Activated CD8-positive, alpha-beta memory T cell treated with anti-CD3 and anti-CD28 coated beads, Interleukin-2, amount 10 ng/mL, durations not matched to agents 7 days and 5 days (primary cell): ENCODE results near the gene PCK2. TPM values are rescaled to one million over a fixed set of nuclear protein-coding genes. Genes with fewer than 3 reads are reported as not detected.

Experiments
- ATAC-seq: fragments of 150-1000 bp; cut with Tn5 transposase; one replicate; pipeline ENCODE4 v1.10.0; 2021; ENCODE audit warnings: moderate library complexity
- CTCF ChIA-PET: fragments of 350-600 bp; sonication (Branson Sonifier 250); formaldehyde crosslinking; loops from one replicate; lab custom pipeline; 2021; ENCODE audit warnings: antibody characterized with exemption; lab: Charles Lee
- DNase-seq: peaks from one replicate; pipeline ENCODE4 v3.0.0-alpha.2; 2020
- H3K27ac Mint-ChIP-seq: one replicate; pipeline ENCODE4 v1.8.0; 2021; ENCODE audit warnings: mild to moderate bottlenecking, mixed read lengths
- H3K27me3 Mint-ChIP-seq: one replicate; pipeline ENCODE4 v1.8.0; 2021; ENCODE audit warnings: mixed read lengths
- H3K36me3 Mint-ChIP-seq: one replicate; pipeline ENCODE4 v1.8.0; 2021; ENCODE audit warnings: mild to moderate bottlenecking, mixed read lengths
- H3K4me1 Mint-ChIP-seq: one replicate; pipeline ENCODE4 v1.8.0; 2021; ENCODE audit warnings: mixed read lengths
- H3K4me3 Mint-ChIP-seq: one replicate; pipeline ENCODE4 v1.8.0; 2021; ENCODE audit warnings: mild to moderate bottlenecking, moderate library complexity, mixed read lengths
- H3K9me3 Mint-ChIP-seq: one replicate; pipeline ENCODE4 v1.8.0; 2022; ENCODE audit warnings: low read depth, mixed read lengths
- total RNA-seq, 2 experiments: library from RNA; stranded (reverse); gene quantifications; one replicate each; pipeline ENCODE4 v1.2.3, GENCODE V29; 2021

PCK2 gene
- total RNA-seq, 2 experiments from 2014 or later = 61.7 to 87.0 TPM

DNA sequence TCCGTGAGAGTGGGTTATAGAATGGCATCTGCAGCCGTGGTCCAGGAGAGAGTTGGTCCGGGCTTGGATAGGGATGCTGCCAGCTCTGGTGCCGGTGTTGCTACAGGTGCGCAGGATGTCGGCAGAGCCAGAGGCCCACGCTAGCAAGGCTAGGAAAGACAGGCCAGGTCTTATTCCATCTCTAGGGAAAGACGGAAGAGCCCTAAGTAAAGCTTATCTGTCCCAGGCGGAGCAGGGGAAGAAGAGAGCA lies 41.4 kb downstream of the PCK2 start:
- Mint-ChIP-seq H3K9me3 (no peaks in the 10 kb centered on the region), H3K27ac (peak overlapping the region; percentile 85), H3K4me3 (peak overlapping the region; percentile 91), H3K36me3 (peaks cover 39% of the 10 kb centered on the region), H3K27me3 (no peaks in the 10 kb centered on the region), H3K4me1 (peaks cover 54% of the 10 kb centered on the region)
- DNase-seq = no peak
- ATAC-seq = peak; percentile 1
- CTCF ChIA-PET = interaction anchor here (0.8 to 7.3 kb wide), 11 partner anchors 8 to 198 kb away, joined by 3 to 69 read pairs (median 4); partner anchors contain the start of genes DCAF11, IRF9, MDP1 and NRL

DNA sequence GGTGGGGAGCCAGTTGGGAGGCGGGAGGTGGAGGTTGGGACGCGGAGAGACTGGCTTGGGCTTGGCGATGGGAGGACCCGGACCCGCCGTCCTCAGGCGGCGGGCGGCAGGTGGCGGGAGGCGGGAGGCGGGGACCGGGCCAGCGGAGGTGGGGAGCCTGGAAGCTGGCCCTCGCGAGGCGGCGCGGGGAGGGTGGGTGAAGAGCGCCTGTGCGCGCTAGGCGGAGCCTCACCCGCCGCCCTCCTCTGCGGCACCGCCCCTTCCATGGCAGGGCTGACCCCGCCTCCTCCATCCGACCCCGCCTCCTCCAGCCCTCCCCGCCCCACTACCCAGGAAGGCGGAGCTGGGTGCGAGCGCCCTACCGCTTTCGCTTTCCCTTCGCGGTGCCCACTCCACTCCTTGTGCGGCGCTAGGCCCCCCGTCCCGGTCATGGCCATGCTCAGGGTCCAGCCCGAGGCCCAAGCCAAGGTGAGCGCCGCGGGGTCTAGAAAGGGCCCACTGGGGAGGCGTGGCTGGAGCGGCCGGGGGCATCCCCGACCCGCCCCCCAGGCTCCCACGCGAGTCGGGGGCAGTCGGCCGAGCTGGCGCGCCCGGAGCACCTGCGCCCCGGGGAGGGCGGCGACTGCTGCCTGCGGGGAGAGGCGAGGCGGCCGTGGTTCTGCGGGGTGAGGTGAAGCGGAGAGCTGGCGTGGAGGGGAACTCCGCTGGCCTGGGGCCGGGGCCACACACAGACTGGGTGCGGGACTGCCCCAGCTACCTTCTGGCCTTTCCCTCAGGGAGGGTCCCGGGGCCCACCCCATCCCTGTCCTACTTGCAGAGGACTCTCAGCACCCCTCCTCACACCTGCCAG lies 41.9 kb downstream of the PCK2 start, which contains the start of gene PSME1:
PSME1 (plus strand) TSS at position 361 of the 850 bp plus-strand sequence; CDS start at position 430, 69 bp downstream.
- CTCF ChIA-PET = interaction anchor here (0.8 to 7.3 kb wide), 13 partner anchors 9 to 198 kb away, joined by 3 to 69 read pairs (median 4); partner anchors contain the start of genes DCAF11, IRF9, MDP1 and NRL
- peaks cover 44% of the 10 kb centered on the region for H3K36me3 Mint-ChIP-seq
- peak within 1 kb of the TSS; percentile 91 for H3K4me3 Mint-ChIP-seq
- H3K9me3 Mint-ChIP-seq = no peaks in the 10 kb centered on the region
- peak within 1 kb of the TSS; percentile 85 for H3K27ac Mint-ChIP-seq
- peak; percentile 96 for DNase-seq
- ATAC-seq = peak; percentile 94
- peaks cover 51% of the 10 kb centered on the region for H3K4me1 Mint-ChIP-seq
- no peaks in the 10 kb centered on the region for H3K27me3 Mint-ChIP-seq

DNA sequence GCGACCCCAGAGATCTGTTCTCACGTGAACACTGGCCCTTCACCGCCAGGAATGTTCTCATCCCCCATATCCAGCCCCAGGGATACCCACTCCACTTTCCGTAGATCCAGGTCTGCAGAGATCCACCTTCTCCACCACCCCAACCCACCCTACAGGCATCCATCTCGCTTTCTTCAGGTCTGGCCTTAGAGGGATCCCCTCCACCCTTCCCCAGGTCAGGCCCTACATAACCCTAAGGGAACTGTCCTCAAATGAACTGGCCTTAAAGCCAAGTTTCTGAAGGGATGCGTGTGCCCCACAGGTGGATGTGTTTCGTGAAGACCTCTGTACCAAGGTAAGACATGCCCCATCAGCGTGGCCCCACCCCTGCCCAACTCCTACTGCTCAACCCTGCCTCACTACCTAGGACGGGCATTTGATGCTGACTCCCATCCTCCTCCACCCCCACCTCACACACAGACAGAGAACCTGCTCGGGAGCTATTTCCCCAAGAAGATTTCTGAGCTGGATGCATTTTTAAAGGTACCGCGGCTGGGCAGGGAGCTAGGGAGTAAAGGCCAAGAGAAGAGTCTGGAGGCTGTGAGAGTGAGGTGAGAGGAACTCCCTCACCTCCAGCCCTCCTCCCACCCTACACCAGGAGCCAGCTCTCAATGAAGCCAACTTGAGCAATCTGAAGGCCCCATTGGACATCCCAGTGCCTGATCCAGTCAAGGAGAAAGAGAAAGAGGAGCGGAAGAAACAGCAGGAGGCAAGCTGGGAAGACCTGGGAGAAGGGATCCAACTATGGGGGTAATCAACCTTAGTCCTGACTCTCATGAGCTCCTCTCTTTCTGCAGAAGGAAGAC lies 42.8 kb downstream of the PCK2 start:
- ATAC-seq (no peak), DNase-seq (no peak)
- H3K9me3 Mint-ChIP-seq = no peaks in the 10 kb centered on the region
- peaks cover 52% of the 10 kb centered on the region for H3K4me1 Mint-ChIP-seq
- CTCF ChIA-PET = interaction anchor here (0.7 to 7.3 kb wide), 8 partner anchors 10 to 137 kb away, joined by 3 to 69 read pairs (median 10); partner anchors contain the start of genes DCAF11, IRF9, NRL and PSME2
- peak overlapping the region; percentile 91 for H3K4me3 Mint-ChIP-seq
- peaks cover 46% of the 10 kb centered on the region for H3K36me3 Mint-ChIP-seq
- H3K27ac Mint-ChIP-seq = peak overlapping the region; percentile 85
- no peaks in the 10 kb centered on the region for H3K27me3 Mint-ChIP-seq

DNA sequence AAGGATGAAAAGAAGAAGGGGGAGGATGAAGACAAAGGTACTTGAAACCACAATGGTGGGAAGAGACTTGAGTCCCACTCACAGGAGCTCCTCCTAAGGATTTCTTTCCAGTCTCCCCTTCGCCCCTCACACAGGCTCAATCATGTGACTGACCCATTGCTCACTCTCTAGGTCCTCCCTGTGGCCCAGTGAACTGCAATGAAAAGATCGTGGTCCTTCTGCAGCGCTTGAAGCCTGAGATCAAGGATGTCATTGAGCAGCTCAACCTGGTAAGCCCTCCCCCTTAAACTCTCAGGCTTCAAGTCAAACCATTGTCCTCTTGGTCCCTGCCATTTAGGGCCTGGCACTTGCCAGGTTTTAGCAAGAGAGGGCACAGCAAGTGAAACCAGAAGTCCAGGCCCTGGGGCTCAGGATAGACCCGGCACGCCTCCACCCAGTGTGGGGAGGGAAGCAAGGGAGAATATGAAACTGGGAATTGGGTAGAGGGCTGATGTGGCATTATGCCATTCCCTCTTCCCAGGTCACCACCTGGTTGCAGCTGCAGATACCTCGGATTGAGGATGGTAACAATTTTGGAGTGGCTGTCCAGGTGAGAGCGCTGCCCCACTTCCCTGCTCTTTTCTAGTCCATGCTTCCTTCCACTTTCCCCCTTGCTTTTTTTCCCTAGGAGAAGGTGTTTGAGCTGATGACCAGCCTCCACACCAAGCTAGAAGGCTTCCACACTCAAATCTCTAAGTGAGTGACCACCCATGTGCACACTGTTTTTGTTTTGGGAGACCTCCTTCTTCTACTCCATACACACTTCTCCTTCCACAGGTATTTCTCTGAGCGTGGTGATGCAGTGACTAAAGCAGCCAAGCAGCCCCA lies 43.7 kb downstream of the PCK2 start:
- no peak for DNase-seq
- ATAC-seq = no peak
- peak overlapping the region; percentile 91 for H3K4me3 Mint-ChIP-seq
- peaks cover 49% of the 10 kb centered on the region for H3K36me3 Mint-ChIP-seq
- CTCF ChIA-PET = interaction anchor here (0.7 to 7.3 kb wide), 9 partner anchors 9 to 196 kb away, joined by 3 to 69 read pairs (median 3); partner anchors contain the start of genes DCAF11, IRF9, NRL and PSME2
- no peaks in the 10 kb centered on the region for H3K27me3 Mint-ChIP-seq
- peaks cover 50% of the 10 kb centered on the region for H3K4me1 Mint-ChIP-seq
- peak overlapping the region; percentile 74 for H3K27ac Mint-ChIP-seq
- no peaks in the 10 kb centered on the region for H3K9me3 Mint-ChIP-seq

DNA sequence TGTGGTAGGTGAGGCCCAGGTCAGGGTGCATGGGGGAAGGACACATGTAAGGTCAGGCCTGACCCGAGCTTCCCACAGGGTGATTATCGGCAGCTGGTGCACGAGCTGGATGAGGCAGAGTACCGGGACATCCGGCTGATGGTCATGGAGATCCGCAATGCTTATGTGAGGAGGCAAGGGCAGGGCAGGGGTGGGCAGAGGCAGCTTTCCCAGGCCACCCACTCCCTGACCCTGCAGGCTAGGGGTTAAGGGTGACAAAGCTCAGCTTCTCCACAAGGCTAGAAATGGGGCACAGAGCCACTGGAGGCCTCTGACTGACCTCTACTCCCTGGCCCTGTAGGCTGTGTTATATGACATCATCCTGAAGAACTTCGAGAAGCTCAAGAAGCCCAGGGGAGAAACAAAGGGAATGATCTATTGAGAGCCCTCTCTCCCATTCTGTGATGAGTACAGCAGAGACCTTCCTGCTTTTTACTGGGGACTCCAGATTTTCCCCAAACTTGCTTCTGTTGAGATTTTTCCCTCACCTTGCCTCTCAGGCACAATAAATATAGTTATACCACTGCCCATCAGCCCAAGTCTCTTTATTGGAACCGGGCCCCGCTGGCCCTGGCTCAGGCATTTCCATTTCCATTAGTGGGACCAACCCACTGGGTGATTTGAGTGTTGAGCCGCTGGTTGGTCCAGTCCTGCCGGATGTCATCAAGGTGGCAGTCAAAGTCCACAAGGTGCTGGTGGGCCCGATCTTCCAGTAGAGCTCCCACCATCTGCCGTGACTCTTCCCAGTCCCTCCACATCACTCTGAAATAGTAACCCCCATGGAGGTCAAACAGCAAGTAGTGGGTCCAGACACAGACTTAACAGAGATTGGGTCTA lies 44.5 kb downstream of the PCK2 start:
- H3K36me3 Mint-ChIP-seq = peaks cover 57% of the 10 kb centered on the region
- CTCF ChIA-PET = interaction anchor here (0.9 to 7.3 kb wide), 5 partner anchors 8 to 195 kb away, joined by 3 to 69 read pairs (median 33); partner anchors contain the start of genes DCAF11, IRF9, NRL and PSME2
- H3K4me1 Mint-ChIP-seq = peaks cover 56% of the 10 kb centered on the region
- ATAC-seq (no peak), DNase-seq (no peak)
- H3K4me3 Mint-ChIP-seq = peak overlapping the region; percentile 98
- H3K27me3 Mint-ChIP-seq = no peaks in the 10 kb centered on the region
- no peaks in the 10 kb centered on the region for H3K9me3 Mint-ChIP-seq
- H3K27ac Mint-ChIP-seq = peak overlapping the region; percentile 24

DNA sequence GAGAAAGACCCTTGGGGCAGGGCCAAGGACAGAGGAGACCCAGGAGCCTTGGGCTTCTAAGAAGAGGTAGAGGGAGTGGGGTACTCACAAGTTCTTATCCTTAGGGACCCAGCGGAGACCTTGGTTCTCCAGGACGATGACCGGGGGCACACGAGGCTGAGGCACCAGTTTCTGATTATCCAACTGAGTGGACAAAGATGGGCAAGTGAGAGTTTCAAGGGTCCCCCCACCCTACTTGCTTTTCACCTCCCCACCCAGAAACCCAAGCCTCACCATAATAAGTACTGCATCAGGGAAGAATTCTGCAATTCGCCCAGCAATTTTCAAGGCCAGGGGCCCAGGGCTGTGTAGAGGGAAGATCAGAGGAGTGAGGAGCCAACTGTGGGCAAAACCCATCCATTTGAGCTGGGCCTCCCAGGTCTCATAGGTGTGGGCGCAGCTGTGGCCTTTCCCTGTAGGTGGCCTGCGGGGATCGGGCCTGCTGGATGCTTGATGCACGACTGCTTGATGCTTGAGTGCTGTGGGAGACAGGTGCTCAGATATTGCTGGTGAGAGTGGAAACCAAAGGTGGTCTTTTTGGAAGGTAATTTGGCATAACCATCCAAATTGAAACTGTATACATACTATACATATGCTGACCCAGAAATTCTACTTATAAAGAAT lies 45.3 kb downstream of the PCK2 start:
- CTCF ChIA-PET = interaction anchor here (1.6 to 7.3 kb wide), 3 partner anchors 22 to 44 kb away, joined by 3 to 69 read pairs (median 52); partner anchors contain the start of genes DCAF11, IRF9 and NRL
- Mint-ChIP-seq H3K27me3 (no peaks in the 10 kb centered on the region), H3K9me3 (no peaks in the 10 kb centered on the region), H3K36me3 (peaks cover 63% of the 10 kb centered on the region), H3K4me3 (peak overlapping the region; percentile 98), H3K27ac (peak overlapping the region; percentile 29), H3K4me1 (peaks cover 64% of the 10 kb centered on the region)
- DNase-seq (peak; percentile 61), ATAC-seq (no peak)

DNA sequence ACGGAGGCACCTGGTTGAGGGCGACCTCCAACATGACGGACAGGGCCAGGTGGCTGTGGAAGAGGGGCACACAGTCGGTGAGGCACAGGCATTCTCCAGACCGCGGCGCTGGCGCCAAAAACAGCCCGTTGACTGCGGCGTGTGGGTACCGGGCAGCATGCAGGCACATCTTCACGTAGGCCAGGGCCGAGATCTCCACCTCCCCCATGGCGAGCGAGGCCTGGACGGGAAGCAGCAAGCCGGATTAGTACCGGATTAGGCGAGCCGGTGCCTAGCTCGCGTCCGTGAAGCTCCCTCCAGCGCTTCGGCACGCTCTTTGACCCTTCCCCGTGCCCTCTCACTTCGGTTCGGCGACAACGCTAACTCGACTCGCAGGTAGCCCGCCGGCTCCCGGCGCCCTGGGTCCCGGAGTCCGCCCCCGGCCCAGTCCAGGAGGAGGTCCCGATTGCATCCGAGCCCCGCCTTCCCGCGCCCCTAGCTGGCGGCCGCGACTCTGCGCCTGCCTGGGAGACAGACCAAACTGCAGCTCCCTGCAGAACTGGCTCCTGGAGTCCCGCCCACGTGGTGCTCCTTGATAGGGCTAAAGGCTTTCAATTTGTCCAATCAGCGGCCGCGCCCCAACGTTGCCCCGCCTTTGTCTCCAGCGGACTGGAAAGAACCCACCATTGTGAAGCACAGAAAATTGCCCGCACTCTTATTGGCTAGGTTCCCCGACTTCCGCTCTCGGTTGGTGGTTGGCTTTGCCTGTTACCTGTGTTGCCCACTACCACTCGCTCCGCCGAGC lies 47.2 kb downstream of the PCK2 start, which contains the start of gene EMC9:
EMC9 (minus strand) TSS at position 495 of the 784 bp plus-strand sequence; CDS start at position 208, 287 bp downstream.
- no peaks in the 10 kb centered on the region for H3K9me3 Mint-ChIP-seq

DNA sequence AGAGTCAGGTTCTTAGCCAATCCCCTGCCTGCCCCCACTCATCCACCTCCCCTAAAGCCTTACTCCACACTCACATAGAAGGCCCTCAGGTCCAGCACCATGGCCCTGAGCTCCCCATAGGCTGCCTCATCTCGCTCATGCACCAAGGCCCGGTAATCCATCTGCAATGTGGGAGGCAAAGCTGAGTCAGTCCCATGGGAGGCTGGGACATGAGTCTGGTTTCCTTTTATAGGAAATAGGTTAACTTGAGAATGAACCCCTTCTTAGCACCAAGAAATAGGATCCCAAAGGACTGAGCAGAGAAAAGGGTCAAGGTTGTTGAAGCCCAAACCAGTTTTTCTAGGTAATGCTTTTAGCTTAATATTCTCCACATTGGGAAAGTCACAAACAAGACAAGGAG lies 49.4 kb downstream of the PCK2 start:
- no peak overlapping the region for H3K4me3 Mint-ChIP-seq
- DNase-seq (no peak), ATAC-seq (no peak)
- H3K27ac Mint-ChIP-seq = peak overlapping the region; percentile 45
- peaks cover 61% of the 10 kb centered on the region for H3K4me1 Mint-ChIP-seq
- H3K36me3 Mint-ChIP-seq = peaks cover 69% of the 10 kb centered on the region
- H3K9me3 Mint-ChIP-seq = no peaks in the 10 kb centered on the region
- no peaks in the 10 kb centered on the region for H3K27me3 Mint-ChIP-seq
- CTCF ChIA-PET = interaction anchor here (2.4 kb wide), 1 partner anchor 18 kb away, joined by 10 read pairs; the partner anchor contains the start of gene IRF9

More for the DNA sequence above, 47.2 kb downstream of the PCK2 start, which contains the start of gene EMC9:
- H3K27me3 Mint-ChIP-seq = no peaks in the 10 kb centered on the region
- peaks cover 78% of the 10 kb centered on the region for H3K36me3 Mint-ChIP-seq
- H3K4me1 Mint-ChIP-seq = peaks cover 74% of the 10 kb centered on the region
- ATAC-seq (peak; percentile 91), DNase-seq (peak; percentile 100)
- H3K27ac Mint-ChIP-seq = peak within 1 kb of the TSS; percentile 91
- H3K4me3 Mint-ChIP-seq = peak within 1 kb of the TSS; percentile 98
- CTCF ChIA-PET = interaction anchor here (0.6 to 7.3 kb wide), 16 partner anchors 9 to 188 kb away, joined by 3 to 69 read pairs (median 3); partner anchors contain the start of genes CIDEB, DHRS4, IRF9 and PCK2

DNA sequence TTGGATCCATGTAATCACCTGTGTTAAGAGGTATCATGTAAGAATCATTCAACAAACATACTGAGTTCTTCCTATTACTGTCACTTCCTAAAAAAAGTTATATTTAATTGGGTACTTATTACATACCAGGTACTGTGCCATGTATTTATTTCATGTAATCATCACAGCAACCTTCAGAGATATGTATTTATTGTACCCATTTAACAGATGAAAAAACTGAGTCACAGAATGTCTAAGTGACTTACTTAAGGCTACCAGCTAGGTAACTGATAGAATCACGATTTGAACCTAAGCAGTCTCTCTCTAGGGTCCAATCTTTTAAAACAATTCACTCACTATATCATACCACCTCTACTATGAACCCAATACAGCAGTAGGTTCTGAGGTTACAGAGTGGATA lies 50.3 kb downstream of the PCK2 start:
- CTCF ChIA-PET = interaction anchor here (2.4 kb wide), 1 partner anchor 17 kb away, joined by 10 read pairs; the partner anchor contains the start of gene IRF9
- Mint-ChIP-seq H3K9me3 (no peaks in the 10 kb centered on the region), H3K4me3 (peak overlapping the region; percentile 94), H3K27ac (peak overlapping the region; percentile 64), H3K27me3 (no peaks in the 10 kb centered on the region), H3K4me1 (peaks cover 61% of the 10 kb centered on the region), H3K36me3 (peaks cover 69% of the 10 kb centered on the region)
- no peak for ATAC-seq
- no peak for DNase-seq

DNA sequence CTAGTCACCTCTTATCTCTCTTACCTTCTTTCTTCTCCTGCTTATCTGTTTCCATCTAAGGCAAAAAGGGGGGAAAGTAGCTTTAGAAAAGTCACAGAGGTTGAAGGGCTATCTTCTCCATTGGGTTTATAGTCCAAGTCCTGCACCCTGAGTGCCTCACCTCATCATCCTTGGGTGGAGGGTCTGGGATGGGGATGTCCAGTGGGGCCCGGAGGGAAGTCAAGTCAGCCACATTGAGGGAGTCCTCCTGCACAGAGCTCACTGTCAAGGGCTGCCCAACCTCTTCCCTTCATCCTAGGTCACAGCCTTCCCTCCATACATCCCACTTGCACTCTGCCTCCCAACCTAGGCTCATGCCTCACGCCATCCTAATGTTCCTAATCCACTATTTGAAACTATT lies 51.1 kb downstream of the PCK2 start:
- H3K4me3 Mint-ChIP-seq = peak overlapping the region; percentile 94
- H3K4me1 Mint-ChIP-seq = peaks cover 63% of the 10 kb centered on the region
- DNase-seq (no peak), ATAC-seq (no peak)
- no peaks in the 10 kb centered on the region for H3K27me3 Mint-ChIP-seq
- H3K36me3 Mint-ChIP-seq = peaks cover 70% of the 10 kb centered on the region
- H3K27ac Mint-ChIP-seq = peak overlapping the region; percentile 99
- H3K9me3 Mint-ChIP-seq = no peaks in the 10 kb centered on the region
- CTCF ChIA-PET = interaction anchor here (0.5 to 7.4 kb wide), 4 partner anchors 8 to 166 kb away, joined by 3 to 99 read pairs (median 18); partner anchors contain the start of genes IRF9, LTB4R and PSME1
